ENCODE results near the gene TMEM39B. TPM values are rescaled to one million over a fixed set of nuclear protein-coding genes. Genes with fewer than 3 reads are reported as not detected.
A peak's percentile ranks its signal among the peaks of the same experiment; 100 is the strongest.
"Not testable (repeated sequence)": the region's sequence is repeated elsewhere in the genome, so short reads cannot be mapped to it uniquely, and the experiment has no call there.

The TMEM39B gene
- total RNA-seq, 1 experiment from 2014 or later, result 19.0 TPM

- in situ Hi-C loops (cut with HindIII; ENCODE audit: low sequenced_read_pairs); DNase-seq (ENCODE audit: low spot score): not testable (repeated sequence)
Observed at GRCh38 chr1:32065613-32066488, 6.9 kb upstream of the TMEM39B start.

DNA sequence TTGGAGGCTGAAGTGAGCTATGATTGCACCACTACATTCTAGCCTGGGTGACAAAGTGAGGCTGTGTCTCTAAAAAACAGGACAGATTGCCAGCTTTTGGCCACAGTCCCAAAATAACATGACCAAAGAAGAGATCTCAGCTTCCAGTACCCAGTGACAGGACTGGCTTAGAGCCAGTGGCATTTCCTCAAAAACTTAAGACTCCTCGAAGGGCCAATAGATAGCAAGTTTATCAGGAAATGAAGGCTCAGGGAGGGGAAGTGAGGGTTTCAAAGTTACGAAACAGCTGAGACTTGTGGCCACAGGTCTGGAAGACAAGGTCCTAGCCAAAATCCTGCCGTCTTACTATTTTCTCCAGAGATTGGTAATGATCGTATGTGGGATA is 6.3 kb upstream of the TMEM39B start:
- in situ Hi-C loops (cut with HindIII; ENCODE audit: low sequenced_read_pairs), result no loop called here
- peak; percentile 19 for DNase-seq (ENCODE audit: low spot score)

DNA sequence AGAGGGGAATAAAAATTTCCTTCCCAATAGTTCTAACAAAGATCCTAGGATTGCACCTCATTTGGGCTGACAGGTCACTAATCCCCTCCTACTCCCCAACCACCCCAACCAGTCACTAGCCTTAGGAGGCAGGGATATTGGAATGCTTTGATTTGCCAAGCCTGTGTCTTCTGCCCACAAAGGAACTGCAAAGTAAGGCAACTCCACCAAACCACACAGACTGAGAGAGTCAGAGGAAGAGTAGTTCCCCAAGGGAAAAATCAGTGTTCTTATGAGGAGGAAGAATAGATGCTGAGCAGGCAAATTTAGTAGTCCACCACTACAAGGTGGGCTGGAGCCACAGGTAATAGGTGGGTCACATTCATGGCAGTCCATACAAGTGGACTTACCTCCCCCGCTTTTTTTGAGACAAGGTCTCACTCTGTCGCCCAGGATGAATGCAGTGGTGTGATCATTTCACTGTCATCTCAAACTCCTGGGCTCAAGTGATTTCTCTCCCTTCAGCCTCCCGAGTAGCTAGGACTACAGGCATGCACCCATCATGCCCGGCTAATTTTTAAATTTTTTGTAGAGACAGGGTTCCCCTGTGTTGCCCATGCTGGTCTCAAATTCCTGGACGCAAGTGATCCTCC is 3.7 kb upstream of the TMEM39B start:
- in situ Hi-C loops (cut with HindIII; ENCODE audit: low sequenced_read_pairs), result no loop called here

GRCh38 chr1:32071758-32072621 is 749 bp upstream of the TMEM39B start:
- peak; percentile 23 for DNase-seq (ENCODE audit: low spot score)

More for the DNA sequence above, 3.7 kb upstream of the TMEM39B start:
- DNase-seq (ENCODE audit: low spot score), result no peak

DNA sequence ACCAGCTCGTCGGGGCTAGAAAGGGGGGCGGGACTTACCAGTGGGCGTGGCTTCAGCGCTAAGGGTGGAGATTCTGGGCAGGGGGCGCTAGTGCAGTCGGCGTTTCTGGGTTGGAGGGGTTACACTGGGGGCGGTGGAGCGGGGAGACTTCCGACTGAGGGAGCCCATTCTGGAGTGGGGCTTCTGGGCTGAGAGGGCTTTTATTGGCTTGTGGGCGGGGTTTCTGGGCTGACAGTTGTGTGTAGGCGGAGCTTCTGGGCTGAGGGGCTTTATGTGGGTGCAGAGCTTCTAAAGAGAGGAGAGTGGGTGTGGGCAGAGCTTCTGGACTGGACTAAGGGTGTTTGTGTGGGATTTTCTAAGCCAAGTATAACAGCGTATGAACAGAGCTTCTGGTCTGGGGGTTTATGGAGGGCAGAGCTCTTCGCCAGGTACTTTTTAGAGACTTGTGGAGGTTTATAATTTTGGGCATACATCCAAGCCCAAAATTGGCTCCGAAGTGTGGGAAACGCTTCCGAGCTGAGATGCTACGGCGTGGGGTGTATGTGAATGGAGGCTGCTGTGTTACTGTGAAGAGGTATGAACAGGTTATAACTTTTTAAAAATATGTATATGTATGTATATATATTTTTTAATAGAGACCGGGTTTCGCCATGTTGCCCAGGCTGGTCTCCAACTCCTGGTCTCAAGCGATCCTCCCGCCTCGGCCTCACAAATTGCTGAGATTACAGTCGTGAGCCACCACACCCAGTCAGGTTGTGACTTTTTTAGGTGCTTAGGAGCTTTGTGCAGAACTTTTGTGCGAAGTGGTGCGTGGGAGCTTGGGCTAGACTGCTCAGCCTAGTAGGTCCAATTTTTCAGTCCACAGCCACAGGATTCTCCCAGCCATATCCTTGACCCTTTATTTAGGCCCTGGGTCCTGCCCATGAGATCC is 825 bp downstream of the TMEM39B start:
- in situ Hi-C loops (cut with HindIII; ENCODE audit: low sequenced_read_pairs), result no loop called here
- no peak for DNase-seq (ENCODE audit: low spot score)

More at GRCh38 chr1:32071758-32072621, 749 bp upstream of the TMEM39B start:
- in situ Hi-C loops (cut with HindIII; ENCODE audit: low sequenced_read_pairs), result no loop called here

- DNase-seq (ENCODE audit: low spot score), result no peak
- in situ Hi-C loops (cut with HindIII; ENCODE audit: low sequenced_read_pairs), result no loop called here
Observed at GRCh38 chr1:32074841-32075240, 2.1 kb downstream of the TMEM39B start.

DNA sequence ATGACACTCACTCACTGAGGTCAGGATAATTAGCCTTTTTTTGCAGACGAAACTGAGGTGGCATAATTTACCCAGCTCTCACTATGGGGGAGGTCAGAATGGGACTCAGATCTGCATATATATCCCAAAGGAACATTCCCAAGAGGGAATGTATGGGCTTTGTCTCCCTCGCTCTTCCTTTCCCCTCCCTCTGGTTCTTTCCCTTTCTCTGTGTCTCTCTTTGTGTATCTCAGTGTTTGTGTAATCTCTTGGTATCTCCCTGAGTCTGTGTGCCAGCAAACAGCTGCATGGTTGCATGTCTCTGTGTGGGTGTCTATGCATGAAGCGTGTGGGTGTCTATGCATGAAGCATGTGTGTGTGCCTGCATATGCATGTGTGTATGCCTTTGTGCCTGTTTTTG is 4.7 kb downstream of the TMEM39B start:
- no peak for DNase-seq (ENCODE audit: low spot score)
- in situ Hi-C loops (cut with HindIII; ENCODE audit: low sequenced_read_pairs), result no loop called here

- DNase-seq (ENCODE audit: low spot score), result no peak
- in situ Hi-C loops (cut with HindIII; ENCODE audit: low sequenced_read_pairs), result no loop called here
Observed at GRCh38 chr1:32082022-32082421, 9.3 kb downstream of the TMEM39B start.

- in situ Hi-C loops (cut with HindIII; ENCODE audit: low sequenced_read_pairs); DNase-seq (ENCODE audit: low spot score): not testable (repeated sequence)
Observed at GRCh38 chr1:32086381-32086780, 13.6 kb downstream of the TMEM39B start.

DNA sequence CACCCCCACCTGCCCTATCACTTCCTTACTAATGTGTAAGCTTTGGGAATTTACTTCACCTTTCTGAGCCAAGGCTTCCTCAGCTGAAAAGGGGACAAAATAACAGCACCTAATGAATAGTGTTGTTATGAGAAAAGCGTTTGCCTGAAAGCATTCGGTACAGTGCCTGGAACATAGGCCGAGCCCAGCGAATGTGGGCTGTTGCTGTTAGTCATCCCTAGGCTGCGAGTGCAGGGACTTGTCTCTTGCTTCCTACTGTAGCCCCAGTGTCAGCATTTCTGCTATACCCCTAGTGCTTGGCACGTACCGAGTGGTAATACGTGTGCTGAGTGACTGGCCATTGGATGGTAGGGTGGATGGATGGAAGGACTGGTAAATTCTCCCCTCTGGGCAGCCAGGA is 18.4 kb downstream of the TMEM39B start:
- in situ Hi-C loops (cut with HindIII; ENCODE audit: low sequenced_read_pairs), result no loop called here
- DNase-seq (ENCODE audit: low spot score), result no peak

DNA sequence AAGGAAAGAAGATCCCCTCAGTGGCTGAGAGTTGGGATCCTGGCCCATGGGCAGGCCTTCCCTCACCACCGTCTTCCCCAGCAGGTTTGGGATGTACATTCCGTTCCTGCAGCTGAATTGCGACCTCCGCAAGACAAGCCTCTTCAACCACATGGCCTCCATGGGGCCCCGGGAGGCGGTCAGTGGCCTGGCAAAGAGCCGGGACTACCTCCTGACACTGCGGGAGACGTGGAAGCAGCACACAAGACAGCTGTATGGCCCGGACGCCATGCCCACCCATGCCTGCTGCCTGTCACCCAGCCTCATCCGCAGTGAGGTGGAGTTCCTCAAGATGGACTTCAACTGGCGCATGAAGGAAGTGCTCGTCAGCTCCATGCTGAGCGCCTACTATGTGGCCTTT is 18.9 kb downstream of the TMEM39B start:
- in situ Hi-C loops (cut with HindIII; ENCODE audit: low sequenced_read_pairs), result no loop called here
- no peak for DNase-seq (ENCODE audit: low spot score)

DNA sequence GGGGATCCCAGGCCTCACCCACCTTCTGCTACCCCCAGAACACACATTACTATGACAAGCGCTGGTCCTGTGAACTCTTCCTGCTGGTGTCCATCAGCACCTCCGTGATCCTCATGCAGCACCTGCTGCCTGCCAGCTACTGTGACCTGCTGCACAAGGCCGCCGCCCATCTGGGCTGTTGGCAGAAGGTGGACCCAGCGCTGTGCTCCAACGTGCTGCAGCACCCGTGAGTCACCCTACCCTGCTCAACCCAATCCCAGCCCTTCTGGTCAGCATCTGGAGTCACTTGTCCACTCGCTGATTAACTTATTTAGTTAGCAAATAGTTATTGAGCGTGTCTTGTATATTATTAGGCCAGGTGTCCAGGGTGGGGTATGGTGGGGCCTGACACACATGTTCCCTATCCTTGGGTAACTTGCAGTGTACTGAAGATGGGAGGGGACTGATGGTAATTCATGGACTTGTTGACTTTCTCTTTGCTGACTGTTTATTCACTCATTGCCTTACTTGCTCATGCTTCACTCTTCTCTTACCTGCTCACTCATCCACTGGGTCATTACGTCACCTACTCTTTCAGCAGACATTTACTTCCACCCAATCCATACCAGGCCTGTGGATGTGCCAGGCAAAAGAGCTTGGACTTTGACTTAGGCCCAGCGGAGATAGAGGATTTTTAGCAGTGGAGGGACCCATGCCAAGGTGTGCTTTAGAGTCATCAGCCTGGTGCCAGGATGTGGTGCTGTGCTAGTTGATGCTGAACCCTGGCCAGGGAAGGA is 22.2 kb downstream of the TMEM39B start:
- in situ Hi-C loops (cut with HindIII; ENCODE audit: low sequenced_read_pairs), result no loop called here
- no peak for DNase-seq (ENCODE audit: low spot score)

GRCh38 chr1:32099426-32099825 is 26.7 kb downstream of the TMEM39B start:
- in situ Hi-C loops (cut with HindIII; ENCODE audit: low sequenced_read_pairs), result no loop called here
- DNase-seq (ENCODE audit: low spot score), result no peak

- in situ Hi-C loops (cut with HindIII; ENCODE audit: low sequenced_read_pairs), result no loop called here
- DNase-seq (ENCODE audit: low spot score), result no peak
Observed at GRCh38 chr1:32100359-32100758, 27.6 kb downstream of the TMEM39B start.

DNA sequence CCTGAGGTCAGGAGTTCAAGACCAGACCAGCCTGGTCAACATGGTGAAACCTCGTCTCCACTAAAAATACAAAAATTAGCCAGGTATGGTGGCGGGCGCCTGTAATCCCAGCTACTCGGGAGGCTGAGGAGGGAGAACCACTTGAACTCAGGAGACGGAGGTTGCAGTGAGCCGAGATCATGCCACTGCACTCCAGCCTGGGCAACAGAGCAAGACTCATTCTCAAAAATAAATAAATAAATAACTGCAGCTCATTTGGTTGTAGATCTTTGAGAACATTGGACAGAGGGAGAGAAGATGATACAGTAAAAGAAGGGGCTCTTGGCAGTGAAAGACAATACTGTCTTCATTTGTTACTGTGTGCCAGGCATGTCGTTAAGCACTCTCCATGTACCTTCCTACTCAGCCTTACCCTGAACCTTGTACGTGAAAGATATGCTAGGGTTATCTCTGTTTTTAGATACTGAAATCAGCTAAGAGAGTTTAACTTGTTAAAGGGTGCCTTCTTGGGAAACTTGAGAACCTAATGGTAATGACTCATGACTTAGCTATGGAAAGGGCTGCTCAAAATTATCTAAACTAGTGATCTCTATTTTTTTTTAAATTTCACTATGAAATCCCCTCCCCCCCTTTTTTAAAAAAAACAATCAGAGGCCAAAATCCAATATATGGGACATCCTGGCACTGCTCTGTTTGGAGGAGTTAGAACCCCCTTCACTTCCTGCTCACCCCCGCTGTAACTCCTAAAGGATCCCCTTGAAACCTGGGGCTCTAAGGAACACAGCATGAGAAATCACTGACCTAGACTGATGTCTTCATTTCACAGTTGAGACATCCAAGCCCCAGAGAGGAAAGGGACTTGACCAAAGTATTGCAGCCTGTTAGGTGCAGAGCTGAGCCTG is 28.3 kb downstream of the TMEM39B start:
- in situ Hi-C loops (cut with HindIII; ENCODE audit: low sequenced_read_pairs), result no loop called here
- no peak for DNase-seq (ENCODE audit: low spot score)

DNA sequence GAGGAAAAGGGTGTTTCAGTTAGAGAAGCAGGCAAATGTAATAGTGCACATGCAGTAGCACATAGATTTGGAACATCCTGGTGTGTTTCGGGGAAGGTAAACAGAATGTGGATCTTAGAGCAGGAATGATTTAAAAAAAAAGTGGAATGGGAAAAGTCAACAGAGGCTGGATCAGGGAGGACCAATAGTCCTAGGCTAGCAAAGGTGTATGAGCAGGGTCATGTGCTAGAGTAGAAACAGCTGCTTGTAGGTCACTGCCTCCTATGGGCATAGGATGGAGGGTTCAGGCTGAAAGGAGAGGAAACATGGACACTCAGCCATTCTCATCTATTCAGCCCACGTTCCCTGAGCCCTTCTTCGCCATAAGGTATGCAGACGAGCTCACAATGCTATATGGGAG is 31.4 kb downstream of the TMEM39B start:
- no peak for DNase-seq (ENCODE audit: low spot score)
- in situ Hi-C loops (cut with HindIII; ENCODE audit: low sequenced_read_pairs), result no loop called here

- DNase-seq (ENCODE audit: low spot score), result no peak
- in situ Hi-C loops (cut with HindIII; ENCODE audit: low sequenced_read_pairs), result no loop called here
Observed at GRCh38 chr1:32105338-32105737, 32.6 kb downstream of the TMEM39B start.

Data from G401 (cell line).